HG02981 (cell line): ENCODE measurements around the gene PRMT5.
"Not testable (repeated sequence)": the region's sequence is repeated elsewhere in the genome, so short reads cannot be mapped to it uniquely, and the experiment has no call there.

Source experiments
- ATAC-seq: cut with Tn5 transposase; IDR thresholded peaks from one replicate; pipeline ENCODE4 v1.9.1; 2021; ENCODE audit warnings: mild to moderate bottlenecking, moderate library complexity; ENCODE audit not compliant: unreplicated experiment

Gene PRMT5

GRCh38 chr14:22935156-22935555 is 6.0 kb upstream of the PRMT5 start:
- ATAC-seq = no peak

- ATAC-seq = no peak
These were observed 3.0 kb upstream of the PRMT5 start for GRCh38 chr14:22932146-22932545.

- peak; percentile 3 for ATAC-seq
These were observed 787 bp upstream of the PRMT5 start for GRCh38 chr14:22929961-22930364.

GRCh38 chr14:22928237-22929103 is 706 bp downstream of the PRMT5 start:
- ATAC-seq = no peak

GRCh38 chr14:22926316-22926715 is 2.9 kb downstream of the PRMT5 start:
- ATAC-seq = no peak

- no peak for ATAC-seq
These were observed 3.7 kb downstream of the PRMT5 start for GRCh38 chr14:22925513-22925912.

GRCh38 chr14:22923746-22924145 is 5.4 kb downstream of the PRMT5 start:
- no peak for ATAC-seq

- no peak for ATAC-seq
These were observed 6.9 kb downstream of the PRMT5 start for GRCh38 chr14:22922294-22922693.

- no peak for ATAC-seq
These were observed 8.5 kb downstream of the PRMT5 start for GRCh38 chr14:22920697-22921096.

- ATAC-seq = no peak
These were observed 9.6 kb downstream of the PRMT5 start for GRCh38 chr14:22919601-22919921.

- ATAC-seq = peak; percentile 94
These were observed 10.2 kb downstream of the PRMT5 start, which contains the start of gene RBM23 for GRCh38 chr14:22918804-22919600. Gene RBM23 (minus strand): TSS chr14:22919149.

GRCh38 chr14:22915886-22916521 is 13.2 kb downstream of the PRMT5 start:
- ATAC-seq = no peak

- not testable (repeated sequence) for ATAC-seq
These were observed 14.3 kb downstream of the PRMT5 start for GRCh38 chr14:22914836-22915235.

- ATAC-seq = no peak
These were observed 18.3 kb downstream of the PRMT5 start for GRCh38 chr14:22910916-22911315.

GRCh38 chr14:22908601-22909000 is 20.6 kb downstream of the PRMT5 start:
- no peak for ATAC-seq

- no peak for ATAC-seq
These were observed 21.7 kb downstream of the PRMT5 start for GRCh38 chr14:22907429-22907828.

- no peak for ATAC-seq
These were observed 23.1 kb downstream of the PRMT5 start for GRCh38 chr14:22906073-22906472.

GRCh38 chr14:22905627-22906026 is 23.5 kb downstream of the PRMT5 start:
- no peak for ATAC-seq

- no peak for ATAC-seq
These were observed 25.5 kb downstream of the PRMT5 start for GRCh38 chr14:22903742-22904087.

GRCh38 chr14:22901799-22902198 is 27.4 kb downstream of the PRMT5 start:
- ATAC-seq = no peak

GRCh38 chr14:22900081-22900799 is 28.9 kb downstream of the PRMT5 start:
- no peak for ATAC-seq
